GM18951 (cell line): ENCODE measurements around the gene CGNL1.

Source experiments
- POLR2A ChIP-seq: IDR thresholded peaks from 4 replicates; pipeline ENCODE4 v1.6.1; 2011; ENCODE audit warnings: mild to moderate bottlenecking; ENCODE audit not compliant: insufficient read length, insufficient read depth; ENCODE audit errors: extremely low read depth
- in situ Hi-C: fragments of 300-500 bp; cut with MboI; formaldehyde crosslinking; loops from one replicate; pipeline ENCODE4 v1.12.0; 2022; ENCODE audit warnings: low sequenced_read_pairs, mixed read lengths, inconsistent platforms; ENCODE audit not compliant: unreplicated experiment

Gene CGNL1

DNA sequence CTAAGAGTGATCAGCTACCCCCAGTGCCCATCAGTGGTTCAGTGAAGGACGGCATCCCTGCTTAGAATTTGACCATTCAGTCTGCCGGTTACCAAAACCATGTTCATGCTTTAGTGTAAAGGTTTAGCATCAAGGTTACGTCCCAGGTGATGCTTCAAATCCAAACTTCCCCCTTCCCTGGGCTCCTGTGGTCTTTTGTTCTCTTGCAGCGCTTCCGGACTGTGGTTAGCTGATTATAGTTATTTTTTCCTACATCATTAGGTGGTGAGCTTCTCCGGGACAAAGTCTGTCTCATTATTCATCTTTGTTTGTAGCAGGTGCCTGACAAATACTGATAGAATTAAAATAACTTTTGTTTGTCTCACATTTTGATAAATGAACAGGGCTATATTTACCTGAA lies 187.1 kb downstream of the CGNL1 start:
- TF ChIP-seq POLR2A, result no peak

DNA sequence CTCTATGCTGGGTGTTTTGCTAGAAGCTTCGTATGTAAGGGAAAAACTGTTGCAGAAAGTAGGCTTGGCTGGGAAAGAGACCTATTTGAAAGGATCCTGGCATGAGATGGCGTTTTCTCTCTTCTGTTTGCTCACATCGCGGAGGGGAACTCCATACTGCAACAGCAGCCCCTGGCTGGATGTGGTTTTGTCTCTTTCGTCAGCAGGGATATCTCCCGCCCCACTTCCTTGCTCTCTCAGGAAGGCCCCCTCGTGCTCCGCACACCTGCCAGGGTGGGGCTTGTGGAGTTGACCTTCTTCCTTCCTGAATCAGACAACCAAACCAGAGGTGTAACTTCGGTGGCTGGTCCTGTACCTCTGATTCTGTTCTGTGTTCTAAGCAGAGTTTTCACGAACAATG lies 189.0 kb downstream of the CGNL1 start:
- in situ Hi-C loops, result loop anchor here (25.0 kb wide), 1 partner anchor 297 kb away; no protein-coding TSS in a partner anchor
- no peak for TF ChIP-seq POLR2A

More for the DNA sequence above, 187.1 kb downstream of the CGNL1 start:
- in situ Hi-C loops, result loop anchor here (25.0 kb wide), 1 partner anchor 299 kb away; no protein-coding TSS in a partner anchor

DNA sequence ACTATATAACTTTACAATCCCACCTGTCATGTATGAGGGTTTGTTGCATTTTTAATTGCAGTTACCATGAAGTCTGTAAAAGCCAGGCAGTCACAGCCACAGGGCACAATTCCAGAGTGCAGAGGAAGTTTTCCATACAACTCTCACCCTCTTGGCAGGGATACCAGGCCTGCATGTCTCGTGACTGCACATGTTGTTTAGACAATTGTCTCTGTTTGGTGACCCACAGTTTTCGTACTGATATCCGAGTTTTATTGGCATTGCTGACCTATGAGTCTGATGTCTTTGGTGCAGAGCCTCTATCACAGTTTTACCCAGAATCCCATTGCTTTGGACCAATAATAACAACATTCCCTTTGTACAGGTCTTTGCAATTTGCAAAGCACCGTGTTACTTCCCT lies 190.5 kb downstream of the CGNL1 start:
- in situ Hi-C loops, result loop anchor here (25.0 kb wide), 1 partner anchor 295 kb away; no protein-coding TSS in a partner anchor
- no peak for TF ChIP-seq POLR2A

DNA sequence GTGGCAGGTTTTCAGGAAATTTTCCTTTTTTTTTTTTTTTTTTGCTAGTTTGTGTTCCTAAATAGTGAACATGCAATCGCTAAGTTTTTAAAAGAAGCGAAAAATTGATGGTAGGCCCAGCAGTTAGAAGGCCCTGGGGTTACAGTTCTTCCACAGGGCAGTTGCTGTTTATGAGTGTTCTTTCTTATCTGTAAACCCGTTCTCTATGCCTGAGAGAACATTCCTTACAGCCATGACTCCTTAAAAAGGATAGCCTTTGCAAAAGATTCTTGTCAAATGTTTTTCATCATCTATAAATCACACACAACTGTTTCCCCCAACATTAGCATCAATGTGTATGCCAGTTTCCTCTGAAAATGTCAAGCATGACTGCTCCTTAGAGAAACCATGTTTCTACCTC lies 191.6 kb downstream of the CGNL1 start:
- TF ChIP-seq POLR2A, result no peak
- in situ Hi-C loops, result loop anchor here (25.0 kb wide), 1 partner anchor 294 kb away; no protein-coding TSS in a partner anchor

DNA sequence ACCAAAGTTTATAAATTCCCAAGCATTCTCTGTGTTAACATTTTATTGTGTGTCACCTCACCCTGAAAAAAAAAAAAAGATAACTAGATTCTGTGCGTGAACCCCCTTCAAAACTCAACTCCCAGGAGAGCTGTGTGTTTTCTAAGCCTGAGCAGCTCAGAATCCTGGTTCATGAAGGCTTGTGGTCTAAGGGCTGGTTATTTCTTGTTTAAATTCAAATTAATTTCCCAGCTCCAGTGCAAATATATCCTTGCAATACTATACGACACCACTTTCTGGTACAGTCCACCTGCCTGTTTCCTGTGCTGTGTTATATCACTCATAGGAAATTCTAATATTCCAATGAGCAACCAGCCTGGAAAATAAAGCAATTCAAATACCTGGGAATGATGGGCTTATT lies 192.0 kb downstream of the CGNL1 start:
- in situ Hi-C loops, result loop anchor here (25.0 kb wide), 1 partner anchor 294 kb away; no protein-coding TSS in a partner anchor
- TF ChIP-seq POLR2A, result no peak

DNA sequence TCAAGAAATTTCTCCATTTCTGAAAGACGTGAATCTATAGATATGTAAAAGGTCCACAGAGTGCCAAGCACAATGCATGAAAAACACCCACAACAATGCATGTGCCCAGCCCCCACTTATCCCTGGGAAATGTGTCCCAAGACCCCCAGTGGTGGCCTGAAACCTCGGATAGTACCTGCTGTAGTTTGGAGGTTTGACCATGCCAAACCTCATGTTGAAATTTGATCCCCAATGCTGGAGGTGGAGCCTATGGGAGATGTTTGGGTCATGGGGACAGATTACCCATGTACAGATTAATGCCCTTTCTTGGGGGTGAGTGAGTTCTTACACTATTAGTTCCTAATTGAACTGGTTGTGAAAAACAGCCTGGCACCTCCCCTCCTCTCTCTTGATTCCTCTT lies 194.0 kb downstream of the CGNL1 start:
- in situ Hi-C loops, result loop anchor here (25.0 kb wide), 1 partner anchor 292 kb away; no protein-coding TSS in a partner anchor
- TF ChIP-seq POLR2A, result no peak

DNA sequence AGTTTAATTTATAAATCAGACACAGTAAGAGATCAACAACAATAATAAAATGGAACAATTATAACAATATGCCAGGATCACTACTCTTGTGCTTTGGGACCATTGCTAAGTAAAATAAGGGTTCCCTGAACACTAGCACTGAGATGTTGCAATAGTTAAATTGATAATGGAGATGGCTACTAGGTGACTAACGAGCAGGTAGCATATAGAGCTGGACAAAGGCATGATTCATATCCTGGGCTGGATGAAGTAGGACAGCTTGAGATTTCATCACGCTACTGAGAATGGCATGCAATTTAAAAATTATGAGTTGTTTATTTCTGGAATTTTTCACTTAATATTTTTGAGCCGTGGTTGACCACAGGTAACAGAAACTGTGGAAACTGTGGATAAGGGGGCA lies 194.7 kb downstream of the CGNL1 start:
- no peak for TF ChIP-seq POLR2A

DNA sequence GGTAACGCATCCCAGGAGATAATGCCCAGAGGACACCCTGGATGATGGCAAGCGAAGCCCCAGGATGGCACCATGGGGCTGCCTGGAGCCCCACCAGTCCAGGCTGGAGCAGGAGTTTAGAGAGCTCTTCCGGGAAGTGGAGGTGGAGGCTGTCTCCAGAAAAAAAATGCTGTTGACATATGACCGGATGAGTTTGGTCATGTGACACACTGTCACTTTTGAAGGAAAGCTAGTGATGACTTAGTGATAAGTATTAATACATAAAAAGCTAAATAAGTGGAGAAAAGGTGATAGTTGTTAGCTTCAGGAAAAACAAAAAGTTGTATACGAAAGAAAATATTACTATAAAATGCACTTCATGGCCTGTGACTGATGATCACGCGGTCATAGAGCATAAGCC lies 195.4 kb downstream of the CGNL1 start:
- no peak for TF ChIP-seq POLR2A
- in situ Hi-C loops, result loop anchor here (25.0 kb wide), 1 partner anchor 291 kb away; no protein-coding TSS in a partner anchor

More for the DNA sequence above, 194.7 kb downstream of the CGNL1 start:
- in situ Hi-C loops, result loop anchor here (25.0 kb wide), 1 partner anchor 291 kb away; no protein-coding TSS in a partner anchor

DNA sequence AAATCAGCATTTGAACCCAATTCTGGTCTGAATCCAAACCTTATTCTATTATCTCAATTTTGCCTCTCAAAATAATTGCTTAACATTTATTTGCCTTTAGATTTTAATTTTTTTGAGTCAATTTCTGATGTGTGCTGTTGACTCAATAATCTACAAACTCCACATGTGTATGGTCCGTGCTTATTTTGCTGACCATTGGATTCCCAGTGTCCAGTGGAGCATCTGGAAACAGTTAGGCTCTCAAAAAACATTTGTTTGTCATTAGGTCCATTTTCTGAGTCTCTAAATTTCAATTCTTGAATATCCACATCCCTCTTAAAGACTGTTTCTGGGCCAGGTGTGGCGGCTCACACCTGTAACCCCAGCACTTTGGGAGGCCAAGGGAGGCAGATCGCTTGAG lies 196.2 kb downstream of the CGNL1 start:
- TF ChIP-seq POLR2A, result no peak
- in situ Hi-C loops, result loop anchor here (25.0 kb wide), 1 partner anchor 290 kb away; no protein-coding TSS in a partner anchor

DNA sequence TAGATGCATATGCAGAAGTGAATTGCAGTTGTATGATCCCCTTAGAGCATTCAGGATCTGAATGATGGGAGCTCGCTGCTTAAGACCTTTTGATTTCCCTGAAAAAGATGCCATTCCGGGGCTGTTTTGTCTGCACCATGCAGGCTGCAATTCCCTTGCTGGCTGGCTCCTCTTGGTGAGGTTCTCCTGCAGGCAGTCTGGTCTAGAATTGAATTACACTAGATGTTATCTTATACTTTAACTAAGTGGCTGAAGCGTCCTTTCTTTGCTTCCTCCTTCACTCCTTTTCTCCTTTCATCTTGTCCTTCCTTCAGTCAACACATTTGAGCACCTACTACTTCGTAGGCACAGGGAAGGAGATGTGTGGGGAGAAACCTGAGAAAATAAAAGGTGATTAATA lies 196.8 kb downstream of the CGNL1 start:
- no peak for TF ChIP-seq POLR2A
- in situ Hi-C loops, result loop anchor here (25.0 kb wide), 1 partner anchor 289 kb away; no protein-coding TSS in a partner anchor

DNA sequence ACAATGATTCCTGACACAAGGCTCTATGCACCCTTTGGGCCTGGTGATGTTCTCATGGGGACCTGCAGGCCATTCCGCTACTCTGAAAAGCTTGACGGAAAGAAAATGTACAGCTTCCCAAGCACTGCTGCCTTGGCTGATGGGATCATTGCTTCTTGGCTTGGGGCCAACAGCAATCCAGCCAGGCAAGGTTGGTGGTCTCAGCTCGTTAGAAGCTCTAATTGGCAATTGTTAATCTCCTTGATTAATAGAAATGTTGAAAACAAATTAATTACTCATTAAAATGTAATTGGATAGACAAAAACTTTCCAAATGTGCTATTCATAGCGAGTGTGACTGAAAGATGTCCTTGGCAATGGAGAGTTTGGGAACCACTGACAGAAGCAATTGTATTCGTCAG lies 199.1 kb downstream of the CGNL1 start:
- TF ChIP-seq POLR2A, result no peak
- in situ Hi-C loops, result no loop called here

DNA sequence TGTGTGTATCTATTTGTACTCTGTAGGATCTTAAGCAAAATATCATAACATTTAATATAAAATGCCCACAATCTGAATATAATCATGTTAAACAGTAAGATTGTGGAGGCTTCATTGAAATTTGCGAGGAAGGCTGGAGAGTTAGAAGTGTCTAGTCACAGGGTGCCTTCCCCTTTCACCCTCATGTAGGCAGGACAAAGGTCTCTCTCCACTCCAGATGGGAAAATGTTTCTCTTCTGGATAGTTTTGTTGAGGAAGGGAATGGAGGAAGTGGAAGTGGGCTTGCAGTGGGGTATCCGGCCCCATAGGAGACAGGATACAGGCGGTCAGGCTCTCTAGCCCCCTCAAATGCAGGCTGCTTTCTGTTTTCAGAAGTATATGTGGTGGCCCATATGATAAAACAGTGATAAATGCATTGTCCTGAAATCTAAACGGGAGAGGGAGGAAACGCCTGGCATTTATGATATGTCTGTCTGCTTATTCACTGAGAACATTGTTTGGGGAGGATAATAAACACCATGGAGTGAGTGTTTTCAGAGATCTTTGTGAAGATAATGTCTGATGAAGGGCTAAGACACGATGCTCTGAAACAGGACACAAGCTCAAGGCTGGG lies 202.1 kb downstream of the CGNL1 start:
- in situ Hi-C loops, result no loop called here
- no peak for TF ChIP-seq POLR2A

DNA sequence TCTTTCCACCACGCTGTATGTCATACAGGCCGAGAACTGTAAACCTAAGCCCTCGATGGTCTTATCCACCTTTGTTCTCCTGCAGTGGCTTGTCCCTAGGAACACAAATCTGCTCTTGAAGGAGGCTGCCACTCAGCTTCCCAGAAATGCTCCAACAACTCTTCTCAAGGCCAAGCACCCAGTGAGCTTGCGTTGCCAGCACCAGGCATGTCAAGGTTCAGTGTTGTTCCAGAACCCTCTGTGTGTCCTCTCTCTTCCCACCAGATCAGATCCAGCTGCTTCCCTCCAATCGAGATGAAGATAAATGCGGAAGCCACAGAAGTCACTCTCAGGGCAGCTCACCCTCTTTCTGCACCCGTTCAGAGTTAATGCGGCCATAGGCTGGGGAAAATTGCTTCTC lies 204.1 kb downstream of the CGNL1 start:
- TF ChIP-seq POLR2A, result no peak
- in situ Hi-C loops, result no loop called here

DNA sequence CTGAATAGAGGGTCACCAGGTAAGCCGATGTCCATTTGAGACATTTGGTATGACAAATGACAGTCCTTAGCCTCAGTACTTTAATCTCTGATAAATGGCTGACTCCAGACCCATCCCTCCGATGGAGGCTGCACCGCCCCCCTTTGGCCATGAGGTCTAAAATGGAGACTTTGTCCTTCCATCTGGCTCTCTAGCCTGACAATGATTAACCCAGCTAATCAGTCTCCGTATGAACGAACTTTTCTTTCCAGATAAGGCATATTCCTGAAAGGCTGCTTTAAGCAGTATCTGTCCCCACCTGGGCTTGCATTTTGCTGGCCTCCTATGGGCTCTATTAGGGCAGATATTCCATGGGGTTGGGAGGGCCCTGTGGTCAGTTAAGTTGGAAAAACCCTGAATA lies 204.6 kb downstream of the CGNL1 start:
- in situ Hi-C loops, result no loop called here
- TF ChIP-seq POLR2A, result no peak
